PC-9 (cell line): ENCODE data around the gene PYGB. TPM values are rescaled to one million over a fixed set of nuclear protein-coding genes. Genes with fewer than 3 reads are reported as not detected.

Experiments
- BruUV-seq: library from RNA; stranded (reverse); fragments of 400-500 nt; replicated peaks from 2 replicates; lab custom pipeline; 2021; lab: Mats Ljungman, UMichigan
- CTCF ChIA-PET: fragments of 300-600 bp; sonication (Branson Sonifier 250); formaldehyde crosslinking; loops from one replicate; lab custom pipeline; 2022; ENCODE audit warnings: antibody characterized with exemption; lab: Charles Lee
- POLR2A ChIA-PET: fragments of 300-600 bp; sonication (Branson Sonifier 250); formaldehyde crosslinking; loops from one replicate; lab custom pipeline; 2022; ENCODE audit warnings: antibody characterized with exemption; ENCODE audit not compliant: unreplicated experiment; lab: Charles Lee
- DNase-seq, 2 experiments: peaks; one replicate each; pipeline versions ENCODE4 v3.0.0 to v3.0.0-alpha.2; 2015 to 2022; ENCODE audit warnings: mixed read lengths in 1 of 2
- H2AFZ ChIP-seq: fragments of 200-600 bp; sonication (generic); 2 replicates; pipeline ENCODE4 v1.8.1; 2017; ENCODE audit warnings: antibody characterized with exemption
- H3F3A ChIP-seq: fragments of 200-600 bp; sonication (generic); 2 replicates; pipeline ENCODE4 v1.8.1; 2017; ENCODE audit warnings: antibody characterized with exemption, mild to moderate bottlenecking, low read depth; ENCODE audit not compliant: insufficient read depth
- H3K27ac ChIP-seq: fragments of 200-600 bp; sonication (generic); 2 replicates; pipeline ENCODE4 v1.6.1; 2016; ENCODE audit warnings: mixed run types
- H3K27me3 ChIP-seq: fragments of 200-600 bp; sonication (generic); 2 replicates; pipeline ENCODE4 v1.6.1; 2016; ENCODE audit warnings: low read depth, mixed run types; ENCODE audit not compliant: insufficient read depth
- H3K36me3 ChIP-seq: fragments of 200-600 bp; sonication (generic); 2 replicates; pipeline ENCODE4 v1.6.1; 2016; ENCODE audit warnings: low read depth, mixed run types
- H3K4me1 ChIP-seq: fragments of 200-600 bp; sonication (generic); replicated peaks from 2 replicates; pipeline ENCODE4 v1.6.1; 2016; ENCODE audit warnings: mixed run types; ENCODE audit not compliant: insufficient read depth
- H3K4me2 ChIP-seq: fragments of 200-600 bp; sonication (generic); 2 replicates; pipeline ENCODE4 v1.6.1; 2017; ENCODE audit warnings: mixed run types
- H3K4me3 ChIP-seq: fragments of 200-600 bp; sonication (generic); 2 replicates; pipeline ENCODE4 v1.6.1; 2016; ENCODE audit warnings: mixed run types
- H3K79me2 ChIP-seq: fragments of 200-600 bp; sonication (generic); 2 replicates; pipeline ENCODE4 v1.6.1; 2017; ENCODE audit warnings: low read depth, mixed run types
- H3K9me2 ChIP-seq: fragments of 200-600 bp; sonication (generic); 2 replicates; pipeline ENCODE4 v1.8.1; 2017; ENCODE audit warnings: mild to moderate bottlenecking; ENCODE audit not compliant: insufficient read depth
- H3K9me3 ChIP-seq: fragments of 200-600 bp; sonication (generic); 2 replicates; pipeline ENCODE4 v1.8.1; 2016; ENCODE audit warnings: low read depth; ENCODE audit not compliant: insufficient read depth
- H4K20me1 ChIP-seq: fragments of 200-600 bp; sonication (generic); 2 replicates; pipeline ENCODE4 v1.8.1; 2017; ENCODE audit not compliant: insufficient read depth
- CTCF ChIP-seq: fragments of 200-600 bp; sonication (generic); conservative IDR thresholded peaks from 2 replicates; pipeline ENCODE4 v1.6.1; 2017; ENCODE audit warnings: mixed run types, antibody characterized with exemption, mild to moderate bottlenecking, moderate library complexity
- EZH2 ChIP-seq: fragments of 200-600 bp; sonication (generic); IDR thresholded peaks from 2 replicates; pipeline ENCODE4 v1.8.0; 2017; ENCODE audit warnings: antibody characterized with exemption, low read depth
- intact Hi-C: fragments of 100-400 bp; cut with micrococcal nuclease; formaldehyde crosslinking; loops from one replicate; pipeline ENCODE4 v1.10.0; 2022; ENCODE audit not compliant: unreplicated experiment
- total RNA-seq: library from RNA; stranded (reverse); gene quantifications from 2 replicates; pipeline ENCODE4 v1.2.3, GENCODE V29; 2021

Gene PYGB
- total RNA-seq, 1 experiment from 2014 or later, result 133 TPM

- no peak for DNase-seq
- CTCF ChIA-PET, result no interaction called here
These were observed 35.6 kb upstream of the PYGB start for GRCh38 chr20:25212242-25212641.

GRCh38 chr20:25213566-25214425, 34.1 kb upstream of the PYGB start:
- no peak for DNase-seq
- H3K27me3 ChIP-seq, result no peaks in the 10 kb centered on the region
- H3K27ac ChIP-seq, result no peak overlapping the region
- no peaks in the 10 kb centered on the region for H3F3A ChIP-seq
- no peak for TF ChIP-seq CTCF
- TF ChIP-seq EZH2, result no peak
- no peak overlapping the region for H2AFZ ChIP-seq
- peaks cover 20% of the 10 kb centered on the region; the same call in 1 of the 2 replicates for H3K36me3 ChIP-seq
- ChIA-PET CTCF (no interaction called here), POLR2A (interaction anchor here (0.5 kb wide), 1 partner anchor 246 kb away, joined by 3 read pairs; no protein-coding TSS in a partner anchor)
- no peaks in the 10 kb centered on the region; the same call in 1 of the 2 replicates for H4K20me1 ChIP-seq
- H3K4me3 ChIP-seq, result no peak overlapping the region
- intact Hi-C loops, result no loop called here
- BruUV-seq, result no TSS peak
- H3K4me2 ChIP-seq, result no peak overlapping the region
- H3K9me3 ChIP-seq, result no peaks in the 10 kb centered on the region
- no peaks in the 10 kb centered on the region for H3K79me2 ChIP-seq
- H3K9me2 ChIP-seq, result no peaks in the 10 kb centered on the region
- H3K4me1 ChIP-seq, result no peaks in the 10 kb centered on the region

More at GRCh38 chr20:25212242-25212641, 35.6 kb upstream of the PYGB start:
- Histone ChIP-seq H3K79me2 (no peaks in the 10 kb centered on the region), H3K27me3 (no peaks in the 10 kb centered on the region), H3K36me3 (peaks cover 18% of the 10 kb centered on the region; the same call in 1 of the 2 replicates), H3K4me3 (no peak overlapping the region), H3K9me3 (no peaks in the 10 kb centered on the region), H3F3A (no peaks in the 10 kb centered on the region), H3K9me2 (no peaks in the 10 kb centered on the region), H3K4me1 (no peaks in the 10 kb centered on the region), H3K27ac (no peak overlapping the region), H4K20me1 (no peaks in the 10 kb centered on the region; the same call in 1 of the 2 replicates), H3K4me2 (no peak overlapping the region), H2AFZ (no peak overlapping the region)
- TF ChIP-seq CTCF, result no peak
- no peak for TF ChIP-seq EZH2
- POLR2A ChIA-PET, result no interaction called here
- intact Hi-C loops, result no loop called here
- no TSS peak for BruUV-seq

GRCh38 chr20:25214426-25214790, 33.5 kb upstream of the PYGB start:
- H4K20me1 ChIP-seq, result no peaks in the 10 kb centered on the region; the same call in 1 of the 2 replicates
- intact Hi-C loops, result no loop called here
- ChIA-PET CTCF (no interaction called here), POLR2A (interaction anchor here (0.5 kb wide), 1 partner anchor 246 kb away, joined by 3 read pairs; no protein-coding TSS in a partner anchor)
- no peaks in the 10 kb centered on the region for H3K27me3 ChIP-seq
- H3K4me3 ChIP-seq, result no peak overlapping the region
- BruUV-seq, result no TSS peak
- no peak overlapping the region for H2AFZ ChIP-seq
- no peak for DNase-seq
- no peaks in the 10 kb centered on the region for H3K79me2 ChIP-seq
- no peaks in the 10 kb centered on the region for H3K9me3 ChIP-seq
- TF ChIP-seq EZH2 (no peak), CTCF (no peak)
- no peak overlapping the region for H3K27ac ChIP-seq
- H3F3A ChIP-seq, result no peaks in the 10 kb centered on the region
- H3K36me3 ChIP-seq, result peaks cover 20% of the 10 kb centered on the region; the same call in 1 of the 2 replicates
- no peak overlapping the region for H3K4me2 ChIP-seq
- H3K9me2 ChIP-seq, result no peaks in the 10 kb centered on the region
- no peaks in the 10 kb centered on the region for H3K4me1 ChIP-seq
